GM21786 (cell line): ENCODE results near the gene PARD3B.
"Not testable (repeated sequence)": the region's sequence is repeated elsewhere in the genome, so short reads cannot be mapped to it uniquely, and the experiment has no call there.

Experiments
- ATAC-seq: cut with Tn5 transposase; IDR thresholded peaks from one replicate; pipeline ENCODE4 v1.9.1; 2021; ENCODE audit not compliant: unreplicated experiment

Gene PARD3B

GRCh38 chr2:204541637-204542036, 3.6 kb upstream of the PARD3B start:
- no peak for ATAC-seq

- ATAC-seq: no peak
These were observed 2.2 kb upstream of the PARD3B start for GRCh38 chr2:204542982-204543608.

GRCh38 chr2:204545861-204546735, 823 bp downstream of the PARD3B start:
- ATAC-seq: no peak

GRCh38 chr2:204550751-204551511, 5.7 kb downstream of the PARD3B start:
- ATAC-seq: no peak

- ATAC-seq: no peak
These were observed 6.2 kb downstream of the PARD3B start for GRCh38 chr2:204551512-204551863.

- no peak for ATAC-seq
These were observed 12.3 kb downstream of the PARD3B start for GRCh38 chr2:204557604-204558003.

GRCh38 chr2:204559358-204559757, 14.1 kb downstream of the PARD3B start:
- not testable (repeated sequence) for ATAC-seq

- ATAC-seq: no peak
These were observed 15.6 kb downstream of the PARD3B start for GRCh38 chr2:204560902-204561301.

- ATAC-seq: no peak
These were observed 16.5 kb downstream of the PARD3B start for GRCh38 chr2:204561771-204562170.

- no peak for ATAC-seq
These were observed 21.2 kb downstream of the PARD3B start for GRCh38 chr2:204566439-204566838.

- no peak for ATAC-seq
These were observed 25.1 kb downstream of the PARD3B start for GRCh38 chr2:204570421-204570820.

GRCh38 chr2:204571041-204571440, 25.8 kb downstream of the PARD3B start:
- no peak for ATAC-seq

- ATAC-seq: no peak
These were observed 26.6 kb downstream of the PARD3B start for GRCh38 chr2:204571911-204572310.

- ATAC-seq: no peak
These were observed 27.9 kb downstream of the PARD3B start for GRCh38 chr2:204573221-204573620.

- ATAC-seq: no peak
These were observed 29.2 kb downstream of the PARD3B start for GRCh38 chr2:204574486-204574885.

GRCh38 chr2:204575463-204575862, 30.2 kb downstream of the PARD3B start:
- no peak for ATAC-seq

- no peak for ATAC-seq
These were observed 31.2 kb downstream of the PARD3B start for GRCh38 chr2:204576362-204576979.

GRCh38 chr2:204578928-204579598, 33.8 kb downstream of the PARD3B start:
- no peak for ATAC-seq

- no peak for ATAC-seq
These were observed 36.7 kb downstream of the PARD3B start for GRCh38 chr2:204581946-204582345.

GRCh38 chr2:204583773-204584172, 38.5 kb downstream of the PARD3B start:
- ATAC-seq: no peak

- no peak for ATAC-seq
These were observed 40.7 kb downstream of the PARD3B start for GRCh38 chr2:204585930-204586329.
